Uterus (tissue), 2 donors: ENCODE data around the gene METTL18.

Experiments
- POLR2A ChIP-seq, 2 donors: fragments of 450-650 bp; IDR thresholded peaks; one replicate each; pipeline ENCODE4 v1.6.1; 2016; ENCODE audit warnings: antibody characterized with exemption in 2 of 2, mild to moderate bottlenecking in 1 of 2, moderate library complexity in 1 of 2
- TF ChIP-seq, protein P1 (sequence below), 4 experiments: fragments of 200-600 bp in 2 of 4; fragments of 450-650 bp in 2 of 4; sonication (generic) in 2 of 4; IDR thresholded peaks; one replicate each; pipeline ENCODE4 v1.5.1; 2016 to 2019; ENCODE audit warnings: antibody characterized with exemption in 4 of 4, mild to moderate bottlenecking in 2 of 4, moderate library complexity in 1 of 4

DNA sequence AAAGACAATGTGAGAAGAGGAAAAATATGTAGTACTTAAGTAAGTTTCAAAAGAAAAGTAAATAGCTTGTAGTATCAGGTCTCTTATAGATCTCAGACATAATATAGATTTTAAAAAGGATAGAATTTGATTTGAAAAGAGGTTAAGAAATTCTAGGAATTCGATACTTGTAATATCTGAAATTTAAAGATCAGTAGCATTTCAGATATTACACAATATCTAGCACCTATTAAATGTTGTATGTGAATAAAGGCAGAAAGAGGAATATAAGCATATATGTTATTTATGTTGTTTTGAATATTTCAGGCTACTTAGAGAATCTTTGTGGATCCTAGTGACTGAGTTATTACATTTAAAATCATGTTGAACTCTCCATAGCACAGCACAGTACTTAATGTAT lies 35.0 kb upstream of the METTL18 start:
- TF ChIP-seq, protein P1, sequence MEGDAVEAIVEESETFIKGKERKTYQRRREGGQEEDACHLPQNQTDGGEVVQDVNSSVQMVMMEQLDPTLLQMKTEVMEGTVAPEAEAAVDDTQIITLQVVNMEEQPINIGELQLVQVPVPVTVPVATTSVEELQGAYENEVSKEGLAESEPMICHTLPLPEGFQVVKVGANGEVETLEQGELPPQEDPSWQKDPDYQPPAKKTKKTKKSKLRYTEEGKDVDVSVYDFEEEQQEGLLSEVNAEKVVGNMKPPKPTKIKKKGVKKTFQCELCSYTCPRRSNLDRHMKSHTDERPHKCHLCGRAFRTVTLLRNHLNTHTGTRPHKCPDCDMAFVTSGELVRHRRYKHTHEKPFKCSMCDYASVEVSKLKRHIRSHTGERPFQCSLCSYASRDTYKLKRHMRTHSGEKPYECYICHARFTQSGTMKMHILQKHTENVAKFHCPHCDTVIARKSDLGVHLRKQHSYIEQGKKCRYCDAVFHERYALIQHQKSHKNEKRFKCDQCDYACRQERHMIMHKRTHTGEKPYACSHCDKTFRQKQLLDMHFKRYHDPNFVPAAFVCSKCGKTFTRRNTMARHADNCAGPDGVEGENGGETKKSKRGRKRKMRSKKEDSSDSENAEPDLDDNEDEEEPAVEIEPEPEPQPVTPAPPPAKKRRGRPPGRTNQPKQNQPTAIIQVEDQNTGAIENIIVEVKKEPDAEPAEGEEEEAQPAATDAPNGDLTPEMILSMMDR (IDR thresholded peaks at IDR 0.05) = no peak
- TF ChIP-seq POLR2A (IDR thresholded peaks at IDR 0.05) = no peak
